Loucy (cell line): ENCODE results near the gene ZSWIM4.

Source experiments
- EZH2phosphoT487 ChIP-seq: fragments of 200-600 bp; IDR thresholded peaks from 2 replicates; pipeline ENCODE4 v1.6.1; 2018; ENCODE audit warnings: antibody characterized with exemption, mild to moderate bottlenecking, moderate library complexity, borderline replicate concordance
- TF ChIP-seq, protein P1 (sequence below): fragments of 200-600 bp; sonication (generic); conservative IDR thresholded peaks from 2 replicates; pipeline ENCODE4 v1.5.1; 2014; ENCODE audit warnings: mild to moderate bottlenecking, antibody characterized with exemption, low read length

DNA sequence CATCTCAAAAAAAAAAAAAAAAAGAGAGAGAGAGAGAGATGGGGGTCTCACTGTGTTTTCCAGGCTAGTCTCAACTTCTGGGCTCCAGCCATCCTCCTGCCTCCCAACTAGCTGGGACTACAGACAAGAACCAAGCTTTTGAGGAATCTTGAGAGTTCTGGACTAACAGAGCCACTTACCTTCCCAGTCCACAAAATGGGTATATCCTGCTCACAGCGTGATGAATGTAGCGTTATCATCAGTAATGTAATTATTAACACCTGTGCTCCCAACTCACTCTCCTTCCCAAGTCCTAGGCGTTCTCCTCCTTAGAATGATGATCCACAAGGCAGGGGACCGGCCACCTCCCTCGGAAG, 77.1 kb downstream of the ZSWIM4 start:
- TF ChIP-seq, protein P1, sequence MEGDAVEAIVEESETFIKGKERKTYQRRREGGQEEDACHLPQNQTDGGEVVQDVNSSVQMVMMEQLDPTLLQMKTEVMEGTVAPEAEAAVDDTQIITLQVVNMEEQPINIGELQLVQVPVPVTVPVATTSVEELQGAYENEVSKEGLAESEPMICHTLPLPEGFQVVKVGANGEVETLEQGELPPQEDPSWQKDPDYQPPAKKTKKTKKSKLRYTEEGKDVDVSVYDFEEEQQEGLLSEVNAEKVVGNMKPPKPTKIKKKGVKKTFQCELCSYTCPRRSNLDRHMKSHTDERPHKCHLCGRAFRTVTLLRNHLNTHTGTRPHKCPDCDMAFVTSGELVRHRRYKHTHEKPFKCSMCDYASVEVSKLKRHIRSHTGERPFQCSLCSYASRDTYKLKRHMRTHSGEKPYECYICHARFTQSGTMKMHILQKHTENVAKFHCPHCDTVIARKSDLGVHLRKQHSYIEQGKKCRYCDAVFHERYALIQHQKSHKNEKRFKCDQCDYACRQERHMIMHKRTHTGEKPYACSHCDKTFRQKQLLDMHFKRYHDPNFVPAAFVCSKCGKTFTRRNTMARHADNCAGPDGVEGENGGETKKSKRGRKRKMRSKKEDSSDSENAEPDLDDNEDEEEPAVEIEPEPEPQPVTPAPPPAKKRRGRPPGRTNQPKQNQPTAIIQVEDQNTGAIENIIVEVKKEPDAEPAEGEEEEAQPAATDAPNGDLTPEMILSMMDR: no peak
- TF ChIP-seq EZH2phosphoT487: no peak
